Measurements from ENCODE around the gene JPT1. TPM values are rescaled to one million over a fixed set of nuclear protein-coding genes. Genes with fewer than 3 reads are reported as not detected.

JPT1 gene
- total and polyA plus RNA-seq, 3 experiments from 2014 or later, result 123 to 200 (median 189) TPM

DNA sequence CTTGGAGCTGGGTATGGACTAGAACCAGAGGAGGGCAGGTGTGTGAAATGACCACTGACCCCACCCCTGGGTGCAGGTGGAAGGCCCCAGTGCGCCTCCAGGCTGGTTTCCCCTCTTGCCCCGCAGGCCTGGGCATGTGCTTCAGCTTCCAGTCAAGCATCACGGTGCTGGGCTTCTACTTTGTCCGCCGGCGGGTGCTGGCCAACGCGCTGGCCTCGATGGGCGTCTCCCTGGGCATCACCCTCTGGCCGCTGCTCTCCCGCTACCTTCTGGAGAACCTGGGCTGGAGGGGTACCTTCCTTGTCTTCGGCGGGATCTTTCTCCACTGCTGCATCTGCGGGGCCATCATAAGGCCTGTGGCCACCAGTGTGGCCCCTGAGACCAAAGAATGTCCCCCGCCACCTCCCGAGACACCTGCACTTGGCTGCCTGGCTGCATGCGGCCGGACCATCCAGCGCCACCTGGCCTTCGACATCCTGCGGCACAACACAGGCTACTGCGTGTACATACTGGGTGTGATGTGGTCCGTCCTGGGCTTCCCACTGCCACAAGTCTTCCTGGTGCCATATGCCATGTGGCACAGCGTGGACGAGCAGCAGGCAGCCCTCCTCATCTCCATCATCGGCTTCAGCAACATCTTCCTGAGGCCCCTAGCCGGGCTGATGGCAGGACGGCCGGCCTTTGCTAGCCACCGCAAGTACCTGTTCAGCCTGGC lies 54.3 kb downstream of the JPT1 start:
- H3K27ac ChIP-seq (ENCODE audit: low read depth, low read length), result no peak overlapping the region
- Mint-ChIP-seq H3K36me3 (peaks cover 0 to 2% (median 0%) of the 10 kb centered on the region in 3 donors), H3K4me1 (no peaks in the 10 kb centered on the region), H3K27me3 (no peaks in the 10 kb centered on the region), H3K4me3 (no peak overlapping the region), H3K27ac (no peak overlapping the region), H3K9me3 (no peaks in the 10 kb centered on the region)
- no peaks in the 10 kb centered on the region for H3K27me3 ChIP-seq (ENCODE audit: insufficient read depth, low read length, poor library complexity, severe bottlenecking)
- ChIA-PET CTCF (no interaction called here), POLR2A (no interaction called here)
- DNase-seq, result no peak
- no peak overlapping the region for H3K4me3 ChIP-seq (ENCODE audit: low read length)
- no peaks in the 10 kb centered on the region for H3K9me3 ChIP-seq (ENCODE audit: low read length)
- no peaks in the 10 kb centered on the region for H3K36me3 ChIP-seq (ENCODE audit: insufficient read depth, low read length)
- H3K4me1 ChIP-seq (ENCODE audit: insufficient read depth, low read length), result no peaks in the 10 kb centered on the region

- H3K36me3 Mint-ChIP-seq, result peaks cover 0 to 2% (median 0%) of the 10 kb centered on the region in 3 donors
- ChIA-PET CTCF (no interaction called here), POLR2A (no interaction called here)
- no peaks in the 10 kb centered on the region for H3K4me1 ChIP-seq (ENCODE audit: insufficient read depth, low read length)
- no peaks in the 10 kb centered on the region for H3K27me3 Mint-ChIP-seq
- H3K9me3 Mint-ChIP-seq, result no peaks in the 10 kb centered on the region
- no peak for DNase-seq
- no peaks in the 10 kb centered on the region for H3K9me3 ChIP-seq (ENCODE audit: low read length)
- peak overlapping the region in 1 of 8 donors; percentile 89 for H3K27ac Mint-ChIP-seq
- H3K36me3 ChIP-seq (ENCODE audit: insufficient read depth, low read length), result no peaks in the 10 kb centered on the region
- no peak overlapping the region for H3K27ac ChIP-seq (ENCODE audit: low read depth, low read length)
- H3K4me3 ChIP-seq (ENCODE audit: low read length), result no peak overlapping the region
- H3K4me1 Mint-ChIP-seq, result no peaks in the 10 kb centered on the region
- no peak overlapping the region for H3K4me3 Mint-ChIP-seq
- H3K27me3 ChIP-seq (ENCODE audit: insufficient read depth, low read length, poor library complexity, severe bottlenecking), result no peaks in the 10 kb centered on the region
Measured at GRCh38 chr17:75098861-75099260, 55.5 kb downstream of the JPT1 start.

GRCh38 chr17:75097865-75098264 lies 56.4 kb downstream of the JPT1 start:
- no peaks in the 10 kb centered on the region for H3K4me1 Mint-ChIP-seq
- no peak for DNase-seq
- no peaks in the 10 kb centered on the region for H3K27me3 Mint-ChIP-seq
- peaks cover 0 to 2% (median 0%) of the 10 kb centered on the region in 3 donors for H3K36me3 Mint-ChIP-seq
- POLR2A ChIA-PET, result no interaction called here
- H3K27ac Mint-ChIP-seq, result peak overlapping the region in 1 of 8 donors; percentile 51
- Histone ChIP-seq H3K27ac (ENCODE audit: low read depth, low read length) (no peak overlapping the region), H3K9me3 (ENCODE audit: low read length) (no peaks in the 10 kb centered on the region), H3K4me3 (ENCODE audit: low read length) (no peak overlapping the region), H3K27me3 (ENCODE audit: insufficient read depth, low read length, poor library complexity, severe bottlenecking) (no peaks in the 10 kb centered on the region), H3K4me1 (ENCODE audit: insufficient read depth, low read length) (no peaks in the 10 kb centered on the region), H3K36me3 (ENCODE audit: insufficient read depth, low read length) (no peaks in the 10 kb centered on the region)
- no peaks in the 10 kb centered on the region for H3K9me3 Mint-ChIP-seq
- no peak overlapping the region for H3K4me3 Mint-ChIP-seq
- CTCF ChIA-PET, result no interaction called here

GRCh38 chr17:75096082-75096625 lies 58.2 kb downstream of the JPT1 start:
- H3K27ac Mint-ChIP-seq, result no peak overlapping the region
- H3K4me3 Mint-ChIP-seq, result no peak overlapping the region
- H3K36me3 ChIP-seq (ENCODE audit: insufficient read depth, low read length), result no peaks in the 10 kb centered on the region
- no peaks in the 10 kb centered on the region for H3K27me3 Mint-ChIP-seq
- no peak for DNase-seq
- no peaks in the 10 kb centered on the region for H3K4me1 ChIP-seq (ENCODE audit: insufficient read depth, low read length)
- ChIA-PET POLR2A (interaction anchor here (0.7 kb wide), 1 partner anchor 124 kb away, joined by 3 read pairs; no protein-coding TSS in a partner anchor), CTCF (interaction anchor here (1.2 kb wide), 1 partner anchor 19 kb away, joined by 4 read pairs; no protein-coding TSS in a partner anchor)
- H3K9me3 Mint-ChIP-seq, result no peaks in the 10 kb centered on the region
- H3K27me3 ChIP-seq (ENCODE audit: insufficient read depth, low read length, poor library complexity, severe bottlenecking), result no peaks in the 10 kb centered on the region
- H3K4me3 ChIP-seq (ENCODE audit: low read length), result no peak overlapping the region
- H3K27ac ChIP-seq (ENCODE audit: low read depth, low read length), result peak overlapping the region; percentile 16
- peaks cover 0 to 2% (median 2%) of the 10 kb centered on the region in 3 donors for H3K36me3 Mint-ChIP-seq
- no peaks in the 10 kb centered on the region for H3K9me3 ChIP-seq (ENCODE audit: low read length)
- H3K4me1 Mint-ChIP-seq, result peaks cover 0 to 5% (median 4%) of the 10 kb centered on the region in 3 donors

DNA sequence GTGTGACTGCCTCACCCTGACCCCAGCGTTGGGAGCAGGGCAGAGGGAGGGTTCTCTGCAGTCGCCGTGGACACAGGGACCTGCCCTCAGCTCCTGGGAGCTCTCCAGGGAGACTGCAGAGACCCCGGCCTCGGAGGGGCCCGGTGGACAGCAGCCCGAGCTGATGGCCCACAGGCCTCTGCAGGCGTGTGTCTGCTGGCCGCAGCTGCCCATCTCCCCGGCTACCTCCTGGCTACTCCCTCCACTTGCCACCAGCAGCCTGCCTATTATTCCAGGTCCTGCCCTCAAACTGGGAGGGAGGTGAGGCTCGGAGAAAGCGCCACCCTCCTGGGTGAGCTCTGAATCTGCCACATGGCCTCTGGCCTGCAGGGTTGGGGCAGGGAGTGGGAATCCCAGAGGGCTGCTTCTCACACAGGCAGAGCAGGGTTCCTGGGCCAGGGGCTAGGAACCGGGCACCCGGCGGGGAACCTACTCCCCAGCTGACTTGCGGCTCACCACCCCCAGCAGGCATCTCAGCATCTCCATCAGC lies 59.4 kb downstream of the JPT1 start:
- POLR2A ChIA-PET, result no interaction called here

GRCh38 chr17:75093548-75094158 lies 60.7 kb downstream of the JPT1 start:
- Mint-ChIP-seq H3K27ac (no peak overlapping the region), H3K9me3 (no peaks in the 10 kb centered on the region), H3K4me1 (peaks cover 6 to 18% (median 10%) of the 10 kb centered on the region in 3 donors), H3K27me3 (no peaks in the 10 kb centered on the region), H3K36me3 (peaks cover 0 to 2% (median 0%) of the 10 kb centered on the region in 3 donors), H3K4me3 (no peak overlapping the region)
- CTCF ChIA-PET, result interaction anchor here (1.2 kb wide), 1 partner anchor 20 kb away, joined by 4 read pairs; no protein-coding TSS in a partner anchor
- no peaks in the 10 kb centered on the region for H3K36me3 ChIP-seq (ENCODE audit: insufficient read depth, low read length)
- H3K27ac ChIP-seq (ENCODE audit: low read depth, low read length), result no peak overlapping the region
- no peak for DNase-seq
- H3K9me3 ChIP-seq (ENCODE audit: low read length), result no peaks in the 10 kb centered on the region
- peaks cover 12% of the 10 kb centered on the region for H3K4me1 ChIP-seq (ENCODE audit: insufficient read depth, low read length)
- H3K4me3 ChIP-seq (ENCODE audit: low read length), result no peak overlapping the region
- POLR2A ChIA-PET, result no interaction called here
- H3K27me3 ChIP-seq (ENCODE audit: insufficient read depth, low read length, poor library complexity, severe bottlenecking), result no peaks in the 10 kb centered on the region

More for the DNA sequence above, 59.4 kb downstream of the JPT1 start:
- Mint-ChIP-seq H3K4me3 (no peak overlapping the region), H3K27ac (no peak overlapping the region), H3K36me3 (peaks cover 0 to 2% (median 0%) of the 10 kb centered on the region in 3 donors), H3K27me3 (no peaks in the 10 kb centered on the region), H3K9me3 (no peaks in the 10 kb centered on the region), H3K4me1 (peaks cover 0 to 6% (median 4%) of the 10 kb centered on the region in 3 donors)
- Histone ChIP-seq H3K27me3 (ENCODE audit: insufficient read depth, low read length, poor library complexity, severe bottlenecking) (no peaks in the 10 kb centered on the region), H3K9me3 (ENCODE audit: low read length) (no peaks in the 10 kb centered on the region), H3K4me1 (ENCODE audit: insufficient read depth, low read length) (no peaks in the 10 kb centered on the region), H3K4me3 (ENCODE audit: low read length) (no peak overlapping the region), H3K36me3 (ENCODE audit: insufficient read depth, low read length) (no peaks in the 10 kb centered on the region), H3K27ac (ENCODE audit: low read depth, low read length) (no peak overlapping the region)
- CTCF ChIA-PET, result interaction anchor here (1.2 kb wide), 2 partner anchors 19 to 20 kb away, joined by 4 read pairs; no protein-coding TSS in a partner anchor
- no peak for DNase-seq

DNA sequence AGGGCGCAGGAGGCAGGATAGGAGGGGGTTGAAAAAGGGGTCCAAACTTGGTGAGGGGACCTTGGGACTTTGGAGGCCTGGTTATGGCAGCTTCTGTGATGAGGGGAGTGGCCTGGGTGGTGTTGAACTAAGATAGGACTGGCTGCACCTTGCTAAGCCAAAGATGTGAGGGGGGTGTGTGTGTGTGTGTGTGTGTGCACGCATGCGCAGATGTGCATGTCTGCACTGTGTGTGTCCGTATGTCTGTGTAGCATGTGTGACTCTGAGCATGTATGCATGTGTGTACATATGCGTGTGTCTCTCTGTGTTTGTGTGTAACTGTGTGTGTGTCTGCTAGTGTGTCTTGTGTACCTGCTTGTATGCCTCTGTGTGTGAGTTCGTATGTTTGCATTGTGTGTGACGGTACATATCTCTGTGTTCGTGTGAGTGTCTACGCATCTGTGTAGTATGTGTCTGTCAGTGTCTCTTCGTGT lies 62.4 kb downstream of the JPT1 start:
- Histone ChIP-seq H3K27ac (ENCODE audit: low read depth, low read length) (no peak overlapping the region), H3K9me3 (ENCODE audit: low read length) (no peaks in the 10 kb centered on the region), H3K27me3 (ENCODE audit: insufficient read depth, low read length, poor library complexity, severe bottlenecking) (no peaks in the 10 kb centered on the region), H3K36me3 (ENCODE audit: insufficient read depth, low read length) (no peaks in the 10 kb centered on the region), H3K4me1 (ENCODE audit: insufficient read depth, low read length) (peaks cover 24% of the 10 kb centered on the region), H3K4me3 (ENCODE audit: low read length) (no peak overlapping the region)
- DNase-seq, result no peak
- H3K9me3 Mint-ChIP-seq, result no peaks in the 10 kb centered on the region
- H3K4me1 Mint-ChIP-seq, result peaks cover 11 to 23% (median 19%) of the 10 kb centered on the region in 3 donors
- CTCF ChIA-PET, result no interaction called here
- H3K27ac Mint-ChIP-seq, result peak overlapping the region in 1 of 8 donors; percentile 66
- no peaks in the 10 kb centered on the region for H3K27me3 Mint-ChIP-seq
- H3K36me3 Mint-ChIP-seq, result peaks cover 0 to 2% (median 0%) of the 10 kb centered on the region in 3 donors
- H3K4me3 Mint-ChIP-seq, result peak overlapping the region in 1 of 7 donors; percentile 71
- POLR2A ChIA-PET, result no interaction called here

Measured in CD8-positive, alpha-beta memory T cell (primary cell).